ENCODE data around the gene ZBTB1.
"Not testable (repeated sequence)": the region's sequence is repeated elsewhere in the genome, so short reads cannot be mapped to it uniquely, and the experiment has no call there.

Gene ZBTB1

DNA sequence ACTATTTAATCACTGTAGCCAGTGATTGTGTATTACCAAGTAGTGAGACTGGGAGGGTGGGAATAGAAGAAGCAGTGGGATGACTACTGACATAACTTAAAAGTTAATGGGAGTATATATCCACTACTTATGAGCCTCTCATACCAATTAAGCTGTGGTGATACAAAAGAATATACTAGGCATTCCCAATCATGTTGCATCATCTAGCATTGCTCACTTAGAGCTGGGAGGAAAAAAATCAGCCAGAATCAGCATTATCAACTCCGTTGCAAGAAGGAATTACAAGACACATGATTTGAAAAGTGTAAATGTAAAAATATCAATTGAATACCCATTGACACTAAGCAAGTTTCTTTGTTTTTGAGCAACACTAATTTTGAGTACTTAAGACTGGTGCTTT, 44.4 kb downstream of the ZBTB1 start:
- DNase-seq (ENCODE audit: extremely low read depth, low read depth): no peak
- TF ChIP-seq, protein P1, sequence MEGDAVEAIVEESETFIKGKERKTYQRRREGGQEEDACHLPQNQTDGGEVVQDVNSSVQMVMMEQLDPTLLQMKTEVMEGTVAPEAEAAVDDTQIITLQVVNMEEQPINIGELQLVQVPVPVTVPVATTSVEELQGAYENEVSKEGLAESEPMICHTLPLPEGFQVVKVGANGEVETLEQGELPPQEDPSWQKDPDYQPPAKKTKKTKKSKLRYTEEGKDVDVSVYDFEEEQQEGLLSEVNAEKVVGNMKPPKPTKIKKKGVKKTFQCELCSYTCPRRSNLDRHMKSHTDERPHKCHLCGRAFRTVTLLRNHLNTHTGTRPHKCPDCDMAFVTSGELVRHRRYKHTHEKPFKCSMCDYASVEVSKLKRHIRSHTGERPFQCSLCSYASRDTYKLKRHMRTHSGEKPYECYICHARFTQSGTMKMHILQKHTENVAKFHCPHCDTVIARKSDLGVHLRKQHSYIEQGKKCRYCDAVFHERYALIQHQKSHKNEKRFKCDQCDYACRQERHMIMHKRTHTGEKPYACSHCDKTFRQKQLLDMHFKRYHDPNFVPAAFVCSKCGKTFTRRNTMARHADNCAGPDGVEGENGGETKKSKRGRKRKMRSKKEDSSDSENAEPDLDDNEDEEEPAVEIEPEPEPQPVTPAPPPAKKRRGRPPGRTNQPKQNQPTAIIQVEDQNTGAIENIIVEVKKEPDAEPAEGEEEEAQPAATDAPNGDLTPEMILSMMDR (IDR thresholded peaks at IDR 0.05; ENCODE audit: low read depth, low read length, missing control alignments): no peak
- no peak overlapping the region for H3K4me3 ChIP-seq (replicated peaks; ENCODE audit: low read depth, low read length)

DNA sequence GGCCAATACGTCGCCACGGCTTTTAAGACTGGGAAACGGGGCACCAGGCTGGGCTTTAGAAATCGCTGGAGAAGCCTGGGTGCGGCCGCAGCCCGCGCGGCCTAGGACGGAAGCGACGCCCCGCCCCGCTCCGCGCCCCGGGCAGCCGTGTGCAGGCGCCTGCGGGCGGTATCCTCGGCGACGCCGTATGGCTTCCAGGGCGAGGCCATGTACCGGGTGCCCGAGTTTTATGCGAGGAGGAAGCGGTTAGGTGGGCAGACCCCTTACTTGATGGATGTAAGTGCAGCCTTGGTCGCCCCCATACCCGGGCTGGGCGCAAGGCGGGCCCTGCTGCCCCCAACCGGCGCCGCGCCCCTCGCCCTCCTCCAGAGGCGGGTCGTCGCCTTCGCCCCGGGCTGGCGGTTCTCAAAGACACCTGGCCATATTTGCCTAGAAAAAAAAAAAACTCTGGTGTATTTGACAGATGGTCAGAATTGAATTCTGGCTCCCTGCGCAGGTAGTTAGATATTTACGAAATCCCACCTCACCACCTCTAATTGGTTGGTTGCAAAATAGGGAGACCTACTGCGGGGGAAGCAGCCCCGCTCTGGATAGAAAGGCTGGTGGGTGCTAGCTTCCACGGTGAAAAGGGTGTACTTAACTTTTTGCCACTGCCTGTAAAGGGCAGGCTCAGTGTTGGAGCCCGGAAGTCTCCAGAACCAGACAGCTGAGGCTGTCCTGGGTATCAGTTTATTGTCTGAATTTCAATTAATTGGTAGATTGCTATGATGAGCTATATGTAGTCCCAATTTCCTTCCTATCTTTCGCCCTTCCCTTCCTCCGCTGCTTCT, 45.4 kb downstream of the ZBTB1 start, which contains the start of gene PPP1R36:
Gene PPP1R36, plus strand, starts transcription at position 171 of the 830 bp plus-strand sequence. Its CDS starts 37 bp downstream, at position 208.
- TF ChIP-seq, protein P1 (IDR thresholded peaks at IDR 0.05; ENCODE audit: low read depth, low read length, missing control alignments): no peak
- no peak within 1 kb of the TSS for H3K4me3 ChIP-seq (replicated peaks; ENCODE audit: low read depth, low read length)
- DNase-seq (ENCODE audit: extremely low read depth, low read depth): no peak

DNA sequence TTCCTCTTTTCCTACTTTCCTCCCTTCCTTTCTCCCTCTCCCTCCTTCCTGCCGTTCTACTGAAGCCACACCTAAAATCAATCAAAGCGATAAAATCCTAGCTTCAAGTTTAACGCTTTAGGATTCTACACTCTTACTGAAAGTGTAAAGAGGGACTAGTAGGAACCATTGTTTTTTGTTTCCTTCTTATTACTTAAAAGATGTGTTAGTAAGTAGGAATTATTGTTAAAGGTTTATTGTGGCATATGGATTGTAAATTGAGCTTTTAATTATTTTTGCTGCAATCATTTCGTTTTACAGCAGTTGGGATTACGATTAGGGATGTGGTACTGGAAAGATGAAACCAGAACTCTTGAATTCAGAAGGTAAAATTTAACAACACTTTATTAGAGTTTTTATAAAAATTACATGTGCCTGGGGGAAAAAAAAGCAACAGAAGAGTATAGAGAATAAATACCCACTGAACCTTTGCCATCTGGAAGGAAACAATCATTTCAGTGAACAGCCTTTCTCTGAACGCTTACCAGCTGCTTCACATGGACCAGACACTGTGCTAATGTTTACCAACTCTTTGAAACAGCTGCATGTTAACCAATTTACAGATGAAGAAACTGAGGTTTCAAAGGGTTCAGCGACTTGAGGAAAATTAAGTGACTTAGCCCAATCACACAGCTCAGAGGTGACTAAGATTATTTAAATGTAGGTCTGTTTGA, 46.2 kb downstream of the ZBTB1 start:
- no peak overlapping the region for H3K4me3 ChIP-seq (replicated peaks; ENCODE audit: low read depth, low read length)
- TF ChIP-seq, protein P1 (IDR thresholded peaks at IDR 0.05; ENCODE audit: low read depth, low read length, missing control alignments): no peak
- no peak for DNase-seq (ENCODE audit: extremely low read depth, low read depth)

DNA sequence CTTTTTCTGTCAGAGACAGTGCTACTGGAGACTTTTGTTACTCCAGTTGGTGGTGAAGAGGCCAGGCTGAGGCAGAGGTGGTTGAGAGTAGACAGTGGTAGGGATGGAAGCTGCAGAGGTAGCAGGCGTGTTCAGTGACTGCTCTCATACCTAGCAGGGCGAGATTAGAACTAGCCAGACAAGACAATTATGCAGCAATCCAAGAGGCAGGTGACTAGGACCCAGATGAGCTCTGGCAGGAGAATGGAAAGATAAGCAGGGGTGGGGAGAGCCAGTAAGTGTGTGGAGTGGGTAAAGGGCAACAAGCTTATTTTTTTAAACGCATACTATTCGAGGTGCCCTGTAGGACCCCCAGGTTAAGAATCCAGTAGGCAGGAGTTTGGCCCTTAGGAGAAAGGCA, 50.0 kb downstream of the ZBTB1 start:
- H3K4me3 ChIP-seq (replicated peaks; ENCODE audit: low read depth, low read length): no peak overlapping the region
- TF ChIP-seq, protein P1 (IDR thresholded peaks at IDR 0.05; ENCODE audit: low read depth, low read length, missing control alignments): no peak
- DNase-seq (ENCODE audit: extremely low read depth, low read depth): no peak

DNA sequence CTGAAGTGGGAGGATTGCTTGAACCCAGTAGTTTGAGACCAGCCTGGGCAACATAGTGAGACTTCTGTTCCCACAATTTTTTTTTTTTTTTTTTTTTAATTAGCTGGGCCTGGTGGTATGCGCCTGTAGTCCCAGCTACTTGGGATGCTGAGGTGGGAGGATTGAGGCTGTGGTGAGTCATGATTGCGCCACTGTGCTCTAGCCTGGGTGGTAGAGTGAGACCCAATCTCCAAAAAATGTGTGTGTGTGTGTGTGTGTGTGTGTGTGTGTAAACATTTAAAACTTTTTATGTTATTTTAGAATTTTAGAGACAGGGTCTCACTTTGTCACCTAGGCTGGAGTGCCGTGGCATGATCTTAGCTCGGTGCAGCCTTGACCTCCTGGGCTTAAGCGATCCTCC, 52.0 kb downstream of the ZBTB1 start:
- TF ChIP-seq, protein P1 (IDR thresholded peaks at IDR 0.05; ENCODE audit: low read depth, low read length, missing control alignments): no peak
- DNase-seq (ENCODE audit: extremely low read depth, low read depth): no peak
- H3K4me3 ChIP-seq (replicated peaks; ENCODE audit: low read depth, low read length): no peak overlapping the region

DNA sequence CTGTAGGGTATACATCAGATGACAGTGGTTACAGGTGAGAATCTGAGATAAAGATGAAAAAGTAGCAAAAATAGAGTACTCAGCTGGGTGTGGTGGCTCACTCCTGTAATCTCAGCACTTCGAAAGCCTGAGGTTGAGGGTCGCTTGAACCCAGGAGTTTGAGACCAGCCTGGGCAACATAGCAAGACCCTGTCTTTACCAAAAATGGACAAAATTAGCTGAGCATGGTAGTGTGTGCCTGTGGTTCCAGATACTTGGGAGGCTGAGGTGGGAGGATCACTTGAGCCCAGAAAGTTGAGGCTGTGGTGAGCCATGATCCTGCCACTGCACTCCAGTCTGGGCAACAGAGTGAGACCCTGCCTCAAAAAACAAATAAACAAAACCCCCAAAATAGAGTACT, 53.6 kb downstream of the ZBTB1 start:
- not testable (repeated sequence) for DNase-seq (ENCODE audit: extremely low read depth, low read depth); H3K4me3 ChIP-seq (replicated peaks; ENCODE audit: low read depth, low read length)

DNA sequence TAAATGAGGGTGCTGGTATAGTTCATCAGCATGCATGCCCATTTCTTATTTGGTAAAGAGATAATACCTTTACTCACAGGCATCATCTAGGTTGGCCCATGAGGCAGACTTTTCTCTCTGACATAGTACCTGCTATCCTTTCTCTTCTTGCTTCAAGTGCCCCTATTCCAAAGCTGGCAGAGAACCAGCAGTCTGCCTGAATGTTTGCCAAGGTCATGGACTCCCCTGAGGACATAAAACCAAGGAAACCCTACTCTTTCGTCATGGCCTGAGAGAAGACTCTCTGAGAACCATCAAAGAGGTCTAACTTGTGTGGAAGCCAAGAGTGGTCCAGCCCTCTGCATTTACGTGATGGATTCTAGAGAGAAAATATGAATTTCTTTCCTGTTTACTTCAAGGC, 57.1 kb downstream of the ZBTB1 start:
- TF ChIP-seq, protein P1 (IDR thresholded peaks at IDR 0.05; ENCODE audit: low read depth, low read length, missing control alignments): no peak
- DNase-seq (ENCODE audit: extremely low read depth, low read depth): no peak
- no peak overlapping the region for H3K4me3 ChIP-seq (replicated peaks; ENCODE audit: low read depth, low read length)

Data from HFF-Myc (cell line).